ENCODE measurements around the gene LDLRAD2.
"Not testable (repeated sequence)": the region's sequence is repeated elsewhere in the genome, so short reads cannot be mapped to it uniquely, and the experiment has no call there.

LDLRAD2 gene, protein sequence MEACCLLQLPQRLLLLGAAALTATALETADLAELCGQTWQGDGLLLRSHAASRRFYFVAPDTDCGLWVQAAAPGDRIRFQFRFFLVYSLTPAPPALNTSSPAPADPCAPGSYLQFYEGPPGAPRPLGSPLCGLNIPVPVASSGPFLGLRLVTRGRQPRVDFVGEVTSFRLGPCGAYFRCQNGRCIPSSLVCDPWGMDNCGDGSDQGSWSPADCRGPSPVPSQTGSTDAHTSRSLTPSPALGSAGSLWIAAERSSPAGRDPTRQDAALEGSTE

DNA sequence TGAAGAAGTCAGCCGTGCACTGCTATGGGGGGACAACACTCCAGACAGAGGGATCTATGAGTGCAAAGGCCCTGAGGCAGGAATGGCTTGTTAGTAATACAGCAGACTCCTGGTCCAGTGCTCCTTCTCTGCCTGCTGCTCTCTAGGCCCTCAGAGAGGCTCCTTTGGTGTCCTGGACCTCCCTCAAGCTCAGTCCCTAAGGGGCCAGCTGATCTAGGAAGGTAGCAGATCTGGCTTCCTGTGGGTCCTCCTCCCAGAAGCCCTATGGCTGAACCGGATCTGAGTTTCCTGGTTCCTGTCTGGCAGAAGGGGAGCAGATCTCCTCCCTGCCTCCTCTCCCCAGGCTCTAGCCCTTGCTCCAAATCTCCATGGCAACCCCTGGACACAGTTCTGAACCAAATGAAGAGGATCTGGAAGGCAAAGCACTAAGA, at the start of gene LDLRAD2:
Gene LDLRAD2, plus strand, starts transcription at position 391 of the 431 bp plus-strand sequence. CDS start 187 bp downstream, outside the sequence.
- in situ Hi-C loops (cut with HindIII; ENCODE audit: low sequenced_read_pairs): no loop called here
- no peak for DNase-seq (ENCODE audit: low read depth, low spot score)
- TF ChIP-seq, protein P1, sequence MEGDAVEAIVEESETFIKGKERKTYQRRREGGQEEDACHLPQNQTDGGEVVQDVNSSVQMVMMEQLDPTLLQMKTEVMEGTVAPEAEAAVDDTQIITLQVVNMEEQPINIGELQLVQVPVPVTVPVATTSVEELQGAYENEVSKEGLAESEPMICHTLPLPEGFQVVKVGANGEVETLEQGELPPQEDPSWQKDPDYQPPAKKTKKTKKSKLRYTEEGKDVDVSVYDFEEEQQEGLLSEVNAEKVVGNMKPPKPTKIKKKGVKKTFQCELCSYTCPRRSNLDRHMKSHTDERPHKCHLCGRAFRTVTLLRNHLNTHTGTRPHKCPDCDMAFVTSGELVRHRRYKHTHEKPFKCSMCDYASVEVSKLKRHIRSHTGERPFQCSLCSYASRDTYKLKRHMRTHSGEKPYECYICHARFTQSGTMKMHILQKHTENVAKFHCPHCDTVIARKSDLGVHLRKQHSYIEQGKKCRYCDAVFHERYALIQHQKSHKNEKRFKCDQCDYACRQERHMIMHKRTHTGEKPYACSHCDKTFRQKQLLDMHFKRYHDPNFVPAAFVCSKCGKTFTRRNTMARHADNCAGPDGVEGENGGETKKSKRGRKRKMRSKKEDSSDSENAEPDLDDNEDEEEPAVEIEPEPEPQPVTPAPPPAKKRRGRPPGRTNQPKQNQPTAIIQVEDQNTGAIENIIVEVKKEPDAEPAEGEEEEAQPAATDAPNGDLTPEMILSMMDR (IDR thresholded peaks at IDR 0.05; ENCODE audit: low read depth, low read length): no peak
- H3K4me3 ChIP-seq (ENCODE audit: low read depth, low read length): no peak within 1 kb of the TSS

DNA sequence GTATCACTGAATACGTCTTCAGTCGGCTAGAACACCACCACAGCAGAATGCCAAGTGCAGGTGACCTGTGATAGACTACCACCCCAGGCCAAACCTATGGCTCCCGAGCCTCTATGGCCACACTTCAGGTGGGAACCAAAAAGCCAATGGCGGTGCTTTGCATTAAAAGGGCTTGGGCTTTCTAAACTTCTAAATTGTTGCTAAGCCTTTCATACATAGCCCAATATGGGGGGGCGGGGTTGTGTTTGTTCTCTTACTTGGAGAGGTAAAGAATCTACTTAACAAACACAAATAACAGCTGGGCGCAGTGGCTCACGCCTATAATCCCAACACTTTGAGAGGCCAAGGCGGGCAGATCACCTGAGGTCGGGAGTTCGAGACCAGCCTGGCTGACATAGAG, 48.8 kb upstream of the LDLRAD2 start:
- DNase-seq (ENCODE audit: low read depth, low spot score): no peak
- in situ Hi-C loops (cut with HindIII; ENCODE audit: low sequenced_read_pairs): no loop called here
- H3K4me3 ChIP-seq (ENCODE audit: low read depth, low read length): no peak overlapping the region
- TF ChIP-seq, protein P1 (IDR thresholded peaks at IDR 0.05; ENCODE audit: low read depth, low read length): no peak

DNA sequence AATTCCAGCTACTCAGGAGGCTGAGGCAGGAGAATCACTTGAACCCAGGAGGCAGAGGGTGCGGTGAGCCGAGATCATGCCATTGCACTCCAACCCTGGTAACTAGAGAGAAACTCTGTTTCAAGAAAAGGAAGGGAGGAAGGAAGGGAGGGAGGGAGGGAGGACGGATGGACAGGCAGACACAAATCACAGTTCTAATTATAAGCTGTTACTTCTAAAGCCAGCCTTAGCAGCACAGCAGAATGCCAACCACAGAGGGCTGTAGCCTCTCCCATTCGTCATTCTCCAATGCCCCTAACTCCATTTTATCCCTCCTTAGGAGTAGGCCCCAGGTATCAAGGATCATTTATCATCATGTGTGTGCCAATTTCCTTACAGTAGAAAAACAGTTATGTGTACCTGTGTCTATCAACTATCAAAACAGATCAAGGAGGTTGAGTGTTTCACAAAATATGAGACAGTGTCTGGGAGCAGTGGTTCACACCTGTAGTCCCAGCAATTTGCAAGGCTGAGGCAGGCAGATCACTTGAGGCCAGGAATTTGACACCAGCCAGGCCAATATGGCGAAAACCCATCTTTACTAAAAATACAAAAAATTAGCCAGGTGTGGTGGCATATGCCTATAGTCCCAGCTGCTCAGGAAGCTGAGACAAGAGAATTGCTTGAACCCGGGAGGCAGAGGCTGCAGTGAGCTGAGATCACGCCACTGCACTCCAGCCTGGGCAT, 48.2 kb upstream of the LDLRAD2 start:
- in situ Hi-C loops (cut with HindIII; ENCODE audit: low sequenced_read_pairs): no loop called here

DNA sequence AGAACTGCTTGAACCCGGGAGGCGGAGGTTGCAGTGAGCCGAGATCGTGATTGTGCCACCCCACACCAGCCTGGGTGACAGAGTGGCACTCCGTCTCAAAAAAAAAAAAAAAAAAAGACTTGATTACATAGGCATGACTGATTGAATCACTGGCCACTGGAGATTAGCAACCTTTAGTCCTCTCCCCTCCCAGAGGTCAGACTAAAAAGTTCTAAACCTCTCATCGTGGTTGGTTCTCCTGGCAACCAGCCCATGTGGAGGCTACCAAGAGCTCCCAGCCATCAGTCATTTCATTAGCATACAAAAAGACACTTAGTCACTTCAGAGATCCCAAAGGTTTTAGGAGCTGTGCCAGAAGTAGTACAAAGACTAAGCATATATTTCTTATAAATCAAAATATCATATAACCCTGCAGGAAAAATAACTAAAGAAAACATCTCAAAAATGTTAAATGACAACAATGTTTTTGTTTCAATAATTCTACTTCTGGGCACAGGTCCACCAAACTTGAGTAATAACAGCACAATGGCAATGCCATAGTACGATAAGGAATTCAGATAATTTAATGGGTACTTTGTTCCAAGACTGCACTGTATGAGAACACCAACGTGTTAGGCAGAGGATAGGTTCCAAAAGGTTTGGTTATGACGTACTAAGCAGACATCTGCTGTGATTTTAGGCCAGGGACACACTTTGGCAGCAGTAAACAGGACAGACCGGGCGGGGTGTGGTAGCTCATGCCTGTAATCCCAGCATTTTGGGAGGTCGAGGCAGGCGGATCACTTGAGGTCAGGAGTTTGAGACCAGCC, 47.2 kb upstream of the LDLRAD2 start:
- no peak overlapping the region for H3K4me3 ChIP-seq (ENCODE audit: low read depth, low read length)
- in situ Hi-C loops (cut with HindIII; ENCODE audit: low sequenced_read_pairs): no loop called here
- peak; percentile 88 for DNase-seq (ENCODE audit: low read depth, low spot score)
- TF ChIP-seq, protein P1 (IDR thresholded peaks at IDR 0.05; ENCODE audit: low read depth, low read length): no peak

More for the DNA sequence above, 48.2 kb upstream of the LDLRAD2 start:
- TF ChIP-seq, protein P1 (IDR thresholded peaks at IDR 0.05; ENCODE audit: low read depth, low read length): no peak
- DNase-seq (ENCODE audit: low read depth, low spot score): no peak
- no peak overlapping the region for H3K4me3 ChIP-seq (ENCODE audit: low read depth, low read length)

DNA sequence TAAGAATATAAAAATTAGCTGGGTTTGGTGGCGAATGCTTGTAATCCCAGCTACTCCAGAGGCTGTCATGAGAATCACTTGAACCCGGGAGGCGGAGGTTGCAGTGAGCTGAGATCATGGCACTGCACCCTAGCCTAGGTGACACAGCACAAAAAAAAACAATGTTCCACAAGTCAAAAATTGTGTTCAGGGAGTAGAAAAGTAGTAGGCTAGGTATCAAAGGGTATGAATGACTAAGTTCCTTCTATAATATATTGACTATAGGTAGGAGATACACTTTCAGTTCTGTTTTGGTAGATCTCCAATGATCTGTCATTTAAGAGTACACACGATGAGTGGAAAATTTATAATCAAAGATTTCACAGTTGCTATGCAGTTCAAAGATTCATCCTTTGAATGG, 45.9 kb upstream of the LDLRAD2 start:
- in situ Hi-C loops (cut with HindIII; ENCODE audit: low sequenced_read_pairs): no loop called here
- no peak overlapping the region for H3K4me3 ChIP-seq (ENCODE audit: low read depth, low read length)
- TF ChIP-seq, protein P1 (IDR thresholded peaks at IDR 0.05; ENCODE audit: low read depth, low read length): no peak
- DNase-seq (ENCODE audit: low read depth, low spot score): no peak

DNA sequence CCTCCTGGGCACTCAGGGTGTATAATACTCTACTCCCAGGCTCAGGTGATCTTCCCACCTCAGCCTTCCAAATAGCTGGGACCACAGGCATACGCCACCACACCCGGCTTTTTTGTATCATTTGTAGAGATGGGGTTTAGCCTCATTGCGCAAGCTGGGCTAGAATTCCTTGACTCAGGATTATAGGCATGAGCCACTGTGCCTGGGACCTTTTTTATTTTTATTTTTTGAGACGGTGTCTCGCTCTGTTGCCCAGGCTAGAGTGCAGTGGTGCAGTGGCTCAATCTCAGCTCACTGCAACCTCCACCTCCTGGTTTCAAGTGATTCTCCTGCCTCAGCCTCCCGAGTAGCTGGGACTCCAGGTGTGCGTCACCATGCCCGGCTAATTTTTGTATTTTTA, 45.0 kb upstream of the LDLRAD2 start:
- H3K4me3 ChIP-seq (ENCODE audit: low read depth, low read length); DNase-seq (ENCODE audit: low read depth, low spot score); in situ Hi-C loops (cut with HindIII; ENCODE audit: low sequenced_read_pairs): not testable (repeated sequence)

Data from astrocyte of the spinal cord (primary cell).